ENCODE data around the gene CDC42BPB.

Gene CDC42BPB, protein sequence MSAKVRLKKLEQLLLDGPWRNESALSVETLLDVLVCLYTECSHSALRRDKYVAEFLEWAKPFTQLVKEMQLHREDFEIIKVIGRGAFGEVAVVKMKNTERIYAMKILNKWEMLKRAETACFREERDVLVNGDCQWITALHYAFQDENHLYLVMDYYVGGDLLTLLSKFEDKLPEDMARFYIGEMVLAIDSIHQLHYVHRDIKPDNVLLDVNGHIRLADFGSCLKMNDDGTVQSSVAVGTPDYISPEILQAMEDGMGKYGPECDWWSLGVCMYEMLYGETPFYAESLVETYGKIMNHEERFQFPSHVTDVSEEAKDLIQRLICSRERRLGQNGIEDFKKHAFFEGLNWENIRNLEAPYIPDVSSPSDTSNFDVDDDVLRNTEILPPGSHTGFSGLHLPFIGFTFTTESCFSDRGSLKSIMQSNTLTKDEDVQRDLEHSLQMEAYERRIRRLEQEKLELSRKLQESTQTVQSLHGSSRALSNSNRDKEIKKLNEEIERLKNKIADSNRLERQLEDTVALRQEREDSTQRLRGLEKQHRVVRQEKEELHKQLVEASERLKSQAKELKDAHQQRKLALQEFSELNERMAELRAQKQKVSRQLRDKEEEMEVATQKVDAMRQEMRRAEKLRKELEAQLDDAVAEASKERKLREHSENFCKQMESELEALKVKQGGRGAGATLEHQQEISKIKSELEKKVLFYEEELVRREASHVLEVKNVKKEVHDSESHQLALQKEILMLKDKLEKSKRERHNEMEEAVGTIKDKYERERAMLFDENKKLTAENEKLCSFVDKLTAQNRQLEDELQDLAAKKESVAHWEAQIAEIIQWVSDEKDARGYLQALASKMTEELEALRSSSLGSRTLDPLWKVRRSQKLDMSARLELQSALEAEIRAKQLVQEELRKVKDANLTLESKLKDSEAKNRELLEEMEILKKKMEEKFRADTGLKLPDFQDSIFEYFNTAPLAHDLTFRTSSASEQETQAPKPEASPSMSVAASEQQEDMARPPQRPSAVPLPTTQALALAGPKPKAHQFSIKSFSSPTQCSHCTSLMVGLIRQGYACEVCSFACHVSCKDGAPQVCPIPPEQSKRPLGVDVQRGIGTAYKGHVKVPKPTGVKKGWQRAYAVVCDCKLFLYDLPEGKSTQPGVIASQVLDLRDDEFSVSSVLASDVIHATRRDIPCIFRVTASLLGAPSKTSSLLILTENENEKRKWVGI (N-terminal part only)

DNA sequence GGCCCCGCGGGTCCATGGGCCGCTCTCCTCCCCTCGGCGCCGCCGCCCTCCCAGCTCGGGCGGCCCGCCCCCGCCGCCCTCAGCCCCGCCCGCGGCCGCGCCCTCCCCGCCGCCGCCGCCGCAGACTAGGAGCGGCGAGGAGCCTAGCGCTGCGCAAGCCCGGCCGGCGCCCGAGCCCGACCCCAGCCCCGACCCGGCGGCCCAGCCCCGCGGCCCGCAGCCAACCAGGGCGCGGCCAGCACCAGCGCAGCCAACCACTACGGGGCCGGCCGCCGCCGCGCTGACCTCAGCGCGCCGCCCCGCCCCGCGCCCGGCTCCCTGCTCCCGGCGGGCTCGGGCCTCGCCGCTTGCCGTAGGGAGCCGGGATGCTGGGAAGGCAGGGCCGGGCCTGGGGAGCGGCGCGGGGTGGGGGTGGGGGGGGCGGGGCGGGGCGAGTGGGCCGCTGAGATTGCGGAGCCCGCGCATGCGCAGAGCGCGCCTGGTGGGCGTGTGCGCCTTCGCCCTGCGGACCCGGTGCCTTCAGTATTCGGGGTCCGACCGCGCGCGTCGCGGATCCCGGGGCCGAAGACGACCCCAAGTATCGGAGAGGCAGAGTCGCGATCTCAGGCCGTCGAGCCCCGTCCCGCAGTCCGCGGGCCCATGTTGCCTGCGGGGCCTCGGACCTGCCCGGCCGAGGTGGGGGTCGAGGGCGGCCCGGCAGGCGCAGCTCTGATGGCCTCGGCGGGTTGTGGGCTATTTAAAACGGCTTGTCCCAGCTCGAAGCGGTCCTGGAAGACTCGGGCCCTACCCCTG lies at the start of gene CDC42BPB:
CDC42BPB (minus strand) TSS at position 178 of the 792 bp plus-strand sequence. CDS start 376 bp downstream, outside the sequence.
- no peak for DNase-seq (ENCODE audit: low read depth)

DNA sequence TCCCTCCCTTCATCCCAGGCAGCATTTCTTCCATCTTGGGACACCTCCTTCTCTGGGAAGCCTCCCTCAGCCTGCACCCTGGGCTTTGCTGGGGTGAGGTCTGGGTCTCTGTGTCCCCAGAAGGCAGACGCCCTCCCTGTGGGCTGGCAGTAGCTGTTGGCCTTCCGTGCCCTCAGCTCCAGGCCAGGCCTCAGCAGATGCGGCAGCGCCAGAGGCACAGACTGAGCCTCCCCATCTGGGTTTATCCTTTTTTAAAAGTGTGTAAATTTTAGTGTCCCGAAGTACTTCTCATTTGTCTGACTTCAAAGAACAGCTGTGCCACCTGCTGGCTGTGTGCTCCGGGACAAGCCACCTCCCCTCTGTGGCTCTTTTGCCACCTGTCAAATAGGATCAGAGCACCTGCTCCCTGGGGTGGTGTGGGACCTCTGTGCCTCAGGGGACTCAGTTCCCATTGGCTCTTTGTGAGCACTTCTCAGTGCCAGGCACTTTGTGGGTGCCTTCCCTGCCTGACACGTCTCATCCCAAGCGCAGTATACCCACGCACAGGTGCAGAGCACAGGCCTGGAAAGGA lies 48.3 kb upstream of the CDC42BPB start:
- DNase-seq (ENCODE audit: low read depth), result no peak

DNA sequence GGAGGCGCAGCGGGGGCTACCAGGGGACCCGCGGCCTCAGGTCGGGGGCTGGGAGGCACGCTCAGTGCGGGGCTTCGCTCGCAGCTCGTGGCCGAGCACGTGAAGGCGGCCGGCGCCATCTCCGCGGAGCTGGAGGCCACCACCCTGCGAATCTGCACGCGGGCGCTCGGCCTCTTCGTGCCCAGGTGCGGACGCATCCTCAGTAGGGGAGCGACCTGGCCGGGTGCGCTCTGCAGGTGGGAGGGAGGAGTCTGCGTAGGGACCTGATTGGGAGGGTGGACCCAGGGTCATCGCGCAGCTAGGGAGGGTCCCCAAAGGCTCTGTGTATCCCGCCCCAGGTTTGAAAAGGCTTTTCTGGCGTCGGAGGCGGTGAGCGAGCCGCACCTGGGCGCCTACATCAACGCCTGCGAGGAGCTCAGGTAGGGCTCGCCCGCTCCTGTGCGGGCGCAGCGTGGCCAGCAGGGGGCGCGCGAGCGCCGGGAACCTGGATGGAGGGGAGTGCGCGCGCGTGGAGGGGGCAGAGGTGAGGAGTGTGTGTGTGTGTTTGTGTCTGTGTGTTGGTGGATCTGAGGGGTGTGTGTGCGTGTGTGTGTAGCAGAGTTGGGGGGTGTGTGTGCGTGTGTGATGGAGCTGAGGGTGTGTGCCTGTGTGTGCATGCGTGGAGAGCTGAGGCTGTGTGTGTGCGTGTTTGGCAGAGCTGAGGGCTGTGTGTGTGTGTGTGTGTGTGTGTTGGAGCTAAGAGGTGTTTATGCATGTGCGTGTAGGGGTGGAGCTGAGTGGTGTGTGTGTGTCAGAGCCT lies 47.5 kb upstream of the CDC42BPB start:
- DNase-seq (ENCODE audit: low read depth), result no peak

DNA sequence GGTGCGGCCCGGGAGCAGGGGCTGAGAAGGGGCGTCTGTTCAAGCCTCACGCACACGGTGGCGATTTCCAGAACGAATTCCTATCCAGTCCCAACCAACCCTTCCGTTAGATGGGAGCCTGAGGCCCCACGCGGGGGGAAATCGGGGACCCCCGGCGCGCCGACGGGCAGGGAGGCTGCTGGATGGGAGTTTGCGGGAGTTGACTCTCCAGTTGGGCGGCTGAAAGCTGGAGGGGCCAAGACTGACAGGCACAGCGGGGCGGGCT lies 47.0 kb upstream of the CDC42BPB start:
- no peak for DNase-seq (ENCODE audit: low read depth)

DNA sequence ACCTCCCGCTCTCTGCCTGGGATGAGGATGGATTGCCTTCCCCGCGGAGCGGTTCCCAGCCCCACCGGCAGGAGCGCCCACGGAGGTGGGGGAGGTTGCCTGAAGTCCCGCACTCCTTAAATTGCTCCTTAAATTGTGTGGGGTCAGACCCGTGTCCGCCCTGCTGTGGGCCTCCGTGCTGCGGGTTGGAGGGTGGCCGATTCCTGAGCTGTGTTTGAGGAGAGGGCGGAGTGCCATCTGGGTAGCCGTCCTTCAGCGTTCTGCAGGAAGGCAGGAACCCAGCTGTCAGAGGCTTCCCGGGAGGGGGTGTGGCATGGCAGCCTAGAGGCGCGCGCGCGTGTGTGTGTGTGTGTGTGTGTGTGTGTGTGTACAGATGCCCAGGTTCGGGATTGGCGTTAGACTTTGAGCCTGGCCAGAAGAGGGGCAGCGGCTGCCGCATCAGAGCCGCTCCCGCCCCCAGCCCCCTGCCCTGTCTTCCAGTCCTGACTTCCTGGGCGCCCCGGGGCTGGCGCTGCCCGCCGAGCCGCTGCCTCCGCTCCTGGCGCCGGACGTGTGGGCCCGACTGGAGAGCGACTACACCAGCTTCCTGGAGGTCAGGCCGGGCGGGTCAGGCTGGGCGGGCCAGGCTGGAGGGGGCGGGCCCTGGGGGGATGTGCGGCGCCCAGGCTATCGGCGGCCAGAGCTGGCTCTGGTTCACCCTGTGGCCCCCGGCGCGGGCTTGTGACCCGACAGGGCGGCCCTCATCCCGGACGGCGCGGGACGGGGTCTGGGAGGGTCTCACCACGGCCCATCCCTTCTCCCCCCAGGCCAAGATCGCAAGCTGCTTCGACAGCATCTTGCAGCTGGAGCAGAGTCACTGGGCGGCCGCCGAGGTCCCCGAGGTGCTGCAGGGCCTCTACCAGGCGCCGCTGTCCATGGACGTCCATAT lies 46.4 kb upstream of the CDC42BPB start:
- DNase-seq (ENCODE audit: low read depth), result no peak

DNA sequence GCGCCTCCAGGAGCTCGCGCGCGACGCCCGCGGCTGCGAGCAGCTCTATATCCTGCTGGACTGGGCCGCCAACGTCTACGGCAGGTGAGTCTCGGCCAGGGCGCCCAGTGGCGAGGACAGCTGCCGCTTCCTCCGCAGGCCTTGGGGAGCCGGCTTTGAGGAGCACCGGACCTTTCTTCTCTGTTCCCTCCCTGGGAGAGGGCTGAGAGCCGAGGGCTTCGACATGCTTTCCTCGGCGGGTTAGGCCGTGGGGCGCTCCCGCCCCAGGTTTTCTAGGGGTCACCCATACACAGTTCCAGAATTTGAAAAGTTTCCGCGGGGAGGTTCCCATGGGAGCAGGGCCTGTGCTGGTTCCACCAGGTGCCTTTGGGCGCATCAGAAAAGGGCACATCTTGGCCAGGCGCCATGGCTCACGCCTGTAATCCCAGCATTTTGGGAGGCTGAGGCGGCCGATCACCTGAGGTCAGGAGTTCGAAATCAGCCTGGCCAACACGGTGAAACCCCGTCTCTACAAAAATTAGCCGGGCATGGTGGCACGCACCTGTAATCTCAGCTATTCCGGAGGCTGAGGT lies 45.4 kb upstream of the CDC42BPB start:
- no peak for DNase-seq (ENCODE audit: low read depth)

DNA sequence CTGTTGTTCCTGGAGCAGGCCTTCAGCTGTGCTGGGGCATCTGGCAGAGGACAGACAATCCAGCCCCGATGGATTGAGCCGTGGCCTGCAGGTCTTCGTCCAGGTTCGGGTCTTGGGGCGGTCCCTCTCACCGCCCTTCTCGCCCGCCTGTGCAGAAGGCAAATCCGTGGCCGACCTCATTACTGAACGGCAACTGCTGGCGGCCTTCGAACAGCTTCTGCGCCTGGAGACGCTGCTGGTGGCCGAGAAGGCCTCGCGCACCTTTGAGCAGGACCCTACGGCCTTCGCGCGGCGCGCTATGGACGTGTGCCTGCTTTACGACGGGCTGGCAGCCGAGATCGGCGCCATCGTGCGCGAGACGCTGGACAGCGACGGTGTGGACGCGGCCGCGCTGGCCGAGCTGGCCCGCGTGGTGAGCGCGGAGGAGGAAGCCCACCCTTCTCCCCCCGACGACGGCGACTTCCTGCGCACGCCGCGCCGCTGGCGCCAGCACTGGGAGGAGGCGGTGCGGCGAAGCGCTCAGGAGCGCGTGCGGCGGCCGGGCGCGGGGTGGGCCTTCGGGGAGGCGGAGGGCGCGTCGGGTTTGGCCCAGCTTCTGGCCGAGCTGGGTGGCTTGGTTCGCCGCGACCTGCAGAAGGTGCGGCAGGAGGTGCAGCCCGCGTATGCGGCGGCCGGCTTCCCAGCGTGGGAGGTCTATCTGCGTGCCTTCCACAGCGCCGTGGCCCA lies 44.8 kb upstream of the CDC42BPB start:
- no peak for DNase-seq (ENCODE audit: low read depth)

DNA sequence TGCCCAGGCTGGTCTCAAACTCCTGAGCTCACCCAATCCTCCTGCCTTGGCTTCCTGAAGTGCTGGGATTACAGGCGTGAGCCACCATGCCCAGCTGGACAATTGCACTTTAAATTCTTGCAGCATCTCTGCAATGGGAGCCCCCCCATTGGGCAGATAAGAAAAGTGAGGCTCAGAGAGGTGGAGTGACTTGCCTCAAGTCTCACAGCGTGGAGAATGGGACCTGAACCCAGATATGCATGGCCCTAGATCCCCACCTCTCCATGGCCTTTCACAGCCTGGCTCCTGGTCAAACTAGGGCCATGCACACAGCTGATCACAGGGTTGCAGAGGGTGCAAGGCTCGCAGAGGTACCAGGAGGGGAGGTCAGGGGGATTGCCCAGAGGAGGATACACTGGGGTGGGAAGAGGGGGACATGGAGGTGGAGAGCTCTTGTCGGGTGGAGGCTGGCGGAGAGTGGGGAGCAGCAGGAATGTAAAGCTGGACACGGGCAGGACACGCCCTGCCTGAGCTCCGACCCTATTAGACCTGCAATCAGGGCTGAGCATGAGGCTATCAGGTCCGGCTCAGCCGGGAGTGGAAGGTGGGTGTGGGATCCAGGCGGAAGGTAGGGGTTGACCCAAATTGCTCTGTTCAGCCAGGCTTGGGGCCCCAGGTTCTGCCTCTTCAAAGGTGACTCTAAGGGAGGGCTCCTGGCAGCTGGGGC lies 44.1 kb upstream of the CDC42BPB start:
- no peak for DNase-seq (ENCODE audit: low read depth)

DNA sequence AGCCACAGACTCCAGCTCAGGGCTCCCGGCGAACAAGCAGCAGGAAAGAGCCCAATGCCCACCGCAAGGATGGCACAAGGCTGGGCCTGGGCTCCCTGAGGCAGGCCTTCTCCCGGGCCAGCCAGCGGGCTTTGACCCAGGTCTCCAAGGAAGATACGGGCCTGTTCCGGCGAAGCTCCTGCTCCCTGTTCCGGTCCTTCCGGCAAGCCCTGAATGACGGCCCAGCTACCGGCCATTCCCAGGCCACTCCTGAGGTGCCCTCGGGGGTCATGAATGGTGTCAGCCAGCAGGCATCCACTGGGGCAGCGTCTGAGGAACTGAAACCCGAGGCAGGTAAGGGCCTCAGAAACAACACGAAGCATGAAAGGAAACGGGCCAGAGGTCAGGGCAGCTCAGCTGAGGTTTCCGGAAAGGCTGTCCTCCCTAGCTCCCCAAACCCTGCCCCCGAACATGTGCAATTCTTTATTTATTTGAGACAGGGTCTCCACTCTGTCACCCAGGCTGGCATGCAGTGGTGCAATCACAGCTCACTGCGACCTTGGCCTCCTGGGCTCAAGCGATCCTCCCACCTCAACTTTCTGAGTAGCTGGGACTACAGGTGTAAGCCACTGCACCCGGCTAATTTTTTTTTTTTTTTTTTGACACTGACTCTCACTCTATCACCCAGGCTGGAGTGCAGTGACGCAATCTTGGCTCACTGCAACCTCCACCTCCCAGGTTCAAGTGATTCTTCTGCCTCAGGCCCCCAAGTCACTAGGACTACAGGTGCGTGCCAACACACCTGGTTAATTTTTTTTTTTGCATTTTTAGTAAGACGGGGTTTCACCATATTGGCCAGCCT lies 43.2 kb upstream of the CDC42BPB start:
- no peak for DNase-seq (ENCODE audit: low read depth)

DNA sequence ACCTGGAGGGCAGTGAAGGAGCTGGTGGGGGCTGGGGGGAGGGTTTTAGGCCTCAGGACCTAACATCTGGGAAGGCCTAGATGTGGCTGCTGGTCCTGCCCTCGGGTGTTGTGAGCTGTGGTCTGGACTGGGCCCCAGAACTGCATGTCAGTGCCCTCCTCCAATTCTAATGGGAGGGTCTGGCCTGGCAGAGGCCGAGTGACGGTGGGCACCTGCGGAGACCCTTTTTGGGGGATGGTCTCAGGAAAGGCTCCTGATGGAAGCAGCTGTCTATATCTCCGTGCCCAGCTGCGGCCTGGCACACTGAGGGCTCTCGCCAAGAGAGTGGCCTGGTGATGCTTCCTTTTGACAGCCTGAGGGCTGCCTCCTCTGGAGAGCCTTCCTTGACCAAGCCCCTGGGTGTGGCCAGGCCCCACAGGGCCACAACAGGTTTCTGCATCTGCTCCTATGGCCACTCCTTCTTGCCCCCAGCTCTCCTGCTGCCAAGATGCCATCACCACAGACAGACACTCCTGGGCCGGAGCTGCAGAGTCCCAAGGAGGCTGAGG lies 42.5 kb upstream of the CDC42BPB start:
- no peak for DNase-seq (ENCODE audit: low read depth)

DNA sequence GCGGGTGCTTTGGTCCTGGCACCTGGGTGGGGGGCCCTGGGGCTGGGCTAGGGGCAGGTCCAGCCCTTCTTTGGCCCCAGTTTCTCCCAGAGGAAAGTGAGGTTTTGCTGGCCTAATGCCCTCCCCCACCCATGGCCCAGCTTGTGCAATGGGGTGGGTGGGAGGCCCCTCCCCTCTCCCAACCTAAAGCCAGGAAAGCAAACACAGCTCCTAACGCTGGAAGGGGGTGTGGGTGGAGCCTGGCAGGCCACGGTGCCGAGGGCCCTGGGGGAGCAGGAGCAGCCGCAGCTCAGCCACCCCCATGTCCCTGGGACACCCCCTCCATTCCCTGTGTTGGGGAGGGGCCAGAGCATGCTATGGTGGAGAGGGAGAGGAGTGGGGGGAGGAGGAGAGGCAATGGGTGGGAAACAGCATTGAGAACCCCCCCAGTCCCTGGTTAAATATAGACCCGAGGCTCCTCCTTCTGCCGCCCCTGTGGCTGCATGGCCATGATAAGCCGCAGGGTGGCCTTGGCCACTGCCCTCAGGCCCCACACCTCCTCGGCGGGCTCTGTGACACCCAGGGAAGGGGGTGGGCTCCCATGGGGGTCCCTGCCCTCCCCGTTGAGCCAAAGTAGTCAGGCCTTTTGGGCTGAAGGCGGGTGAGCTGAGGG lies 41.9 kb upstream of the CDC42BPB start:
- DNase-seq (ENCODE audit: low read depth), result no peak

DNA sequence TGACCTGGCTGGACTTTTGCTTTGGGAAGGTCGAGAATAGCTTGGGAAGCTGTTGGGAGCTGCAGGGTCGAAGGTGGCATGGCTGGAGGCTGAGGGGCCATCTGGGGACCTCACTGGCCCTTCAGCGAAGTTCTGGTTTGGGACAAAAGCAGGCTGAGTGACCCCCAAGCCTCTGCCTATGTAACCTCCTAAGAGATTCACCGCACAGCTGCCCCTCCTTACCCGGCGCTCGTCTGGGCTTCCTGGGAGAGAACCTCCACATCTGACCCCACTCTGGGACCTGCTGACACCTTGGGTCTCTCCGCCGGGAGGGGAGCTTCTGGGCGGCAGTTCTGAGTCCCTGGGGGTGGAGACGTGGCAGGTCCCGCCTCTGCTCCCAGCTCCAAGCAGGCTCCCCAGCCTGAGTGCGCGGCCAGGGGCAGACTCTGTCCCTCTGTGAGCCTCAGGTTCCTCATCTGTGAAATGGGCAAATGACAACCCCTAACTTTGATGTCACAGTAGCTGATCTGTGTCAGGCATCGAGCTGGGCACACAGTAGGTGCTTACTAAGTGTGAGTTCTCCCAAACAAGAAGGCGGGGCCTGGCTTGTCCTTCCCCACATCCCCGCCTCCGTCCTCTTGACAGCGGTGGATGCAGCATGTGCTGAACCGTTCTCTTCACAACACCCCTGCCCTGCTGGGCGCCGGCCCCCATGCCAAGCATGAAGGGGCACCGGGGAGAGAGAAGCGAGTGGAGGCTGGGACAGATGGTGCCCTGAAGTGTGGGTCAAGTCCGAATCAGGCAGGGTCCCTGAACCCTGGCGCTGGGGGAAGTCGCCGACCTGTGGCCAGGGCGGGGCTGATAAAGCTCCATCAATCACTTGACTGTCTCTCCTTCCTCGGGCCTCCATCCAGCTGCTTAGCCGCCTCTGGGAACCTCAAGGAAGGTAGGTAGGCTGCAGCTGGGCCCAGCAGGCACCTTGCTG lies 40.9 kb upstream of the CDC42BPB start:
- no peak for DNase-seq (ENCODE audit: low read depth)

DNA sequence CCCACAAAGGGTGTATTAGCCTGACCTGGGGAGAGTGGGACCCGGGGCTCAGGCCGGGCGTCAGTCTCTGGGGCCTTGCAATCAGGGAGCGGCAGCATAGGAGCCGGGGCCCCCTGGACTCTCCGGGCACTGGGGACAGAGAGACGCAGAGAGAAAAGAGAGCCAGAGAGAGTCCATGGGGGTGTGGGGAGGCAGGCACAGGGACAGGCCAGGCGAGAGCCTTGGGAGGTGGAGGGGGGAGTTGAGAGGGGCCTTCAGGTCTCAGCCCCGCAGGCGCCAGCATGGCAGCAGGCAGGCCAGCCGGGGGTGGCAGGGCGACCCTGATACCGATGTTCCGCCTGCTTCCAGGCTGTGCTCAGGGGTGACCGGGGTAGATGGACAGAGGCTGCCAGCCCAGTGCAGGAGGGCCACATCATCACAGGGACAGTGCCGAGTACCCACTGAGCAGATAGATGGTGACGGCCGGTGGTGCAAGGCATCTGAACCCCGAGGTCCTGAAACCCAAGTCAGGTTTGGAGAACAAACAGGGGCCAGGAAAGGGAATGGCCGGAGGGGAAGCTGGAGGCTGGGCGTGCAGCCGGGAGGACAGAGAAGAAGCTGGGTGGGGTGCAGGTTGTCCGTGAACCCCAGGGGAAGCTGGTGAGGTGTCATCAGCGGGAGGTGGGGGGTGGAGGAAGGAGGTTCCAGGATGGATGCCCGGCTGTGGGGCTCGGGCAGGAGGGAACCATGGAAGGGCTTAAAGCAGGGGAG lies 40.1 kb upstream of the CDC42BPB start:
- DNase-seq (ENCODE audit: low read depth), result no peak

DNA sequence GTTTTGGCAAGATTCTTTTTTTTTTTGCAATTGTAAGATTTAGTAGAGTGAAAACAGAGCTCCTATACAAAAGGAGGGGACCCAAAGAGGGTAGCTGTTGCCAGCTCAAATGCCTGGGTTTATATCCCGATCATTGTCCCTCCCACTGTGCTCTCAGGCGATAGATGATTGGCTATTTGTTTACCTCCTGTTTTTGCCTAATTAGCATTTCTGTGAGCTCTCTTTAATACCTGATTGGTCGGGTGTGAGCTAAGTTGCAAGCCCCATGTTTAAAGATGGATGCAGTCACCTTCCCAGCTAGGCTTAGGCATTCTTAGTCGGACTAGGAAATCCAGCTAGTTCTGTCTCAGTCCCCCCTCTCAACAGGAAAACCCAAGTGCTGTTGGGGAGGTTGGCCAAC lies 39.0 kb upstream of the CDC42BPB start:
- no peak for DNase-seq (ENCODE audit: low read depth)

All from HS-5 (cell line).